Measurements from ENCODE around the gene INSYN2A.

- TF ChIP-seq CTCF (IDR thresholded peaks at IDR 0.05) = no peak
- TF ChIP-seq JUN (CRISPR knock-in tag; IDR thresholded peaks at IDR 0.05) = no peak
- TF ChIP-seq CREB1 (CRISPR knock-in tag; IDR thresholded peaks at IDR 0.05) = no peak
- no peak for TF ChIP-seq ZNF232 (CRISPR knock-in tag; IDR thresholded peaks at IDR 0.05)
- TF ChIP-seq E2F5 (CRISPR knock-in tag; IDR thresholded peaks at IDR 0.05) = no peak
Observed at GRCh38 chr10:127245456-127245855, 49.1 kb upstream of the INSYN2A start.
